HepG2 (cell line): ENCODE measurements around the gene NOL4L. TPM values are rescaled to one million over a fixed set of nuclear protein-coding genes. Genes with fewer than 3 reads are reported as not detected.

Experiments used
- FOSL1 ChIP-seq: sonication (generic); formaldehyde crosslinking; IDR thresholded peaks from 2 replicates; pipeline ENCODE4 v1.9.0; 2021; ENCODE audit warnings: missing genetic modification reagents, borderline replicate concordance
- HNF1A ChIP-seq, 2 experiments: sonication (generic) in 1 of 2; formaldehyde crosslinking in 1 of 2; IDR thresholded peaks; 2 replicates each; pipeline versions ENCODE4 v1.4.0 to v1.6.1; 2016 to 2020; ENCODE audit warnings: borderline replicate concordance in 1 of 2, low read depth in 1 of 2, mild to moderate bottlenecking in 1 of 2, missing genetic modification reagents in 1 of 2
- NR2F6 ChIP-seq, 2 experiments: IDR thresholded peaks; 2 replicates each; pipeline ENCODE4 v1.6.1; 2016; ENCODE audit warnings: antibody characterized with exemption in 1 of 2, mild to moderate bottlenecking in 1 of 2
- SCMH1 ChIP-seq: sonication (generic); formaldehyde crosslinking; IDR thresholded peaks from 2 replicates; pipeline ENCODE4 v1.9.0; 2021; ENCODE audit warnings: missing genetic modification reagents, mild to moderate bottlenecking, borderline replicate concordance
- TBP ChIP-seq: sonication (generic); formaldehyde crosslinking; IDR thresholded peaks from 2 replicates; pipeline ENCODE4 v1.5.0; 2020; ENCODE audit warnings: missing genetic modification reagents
- ZNF138 ChIP-seq: sonication (generic); formaldehyde crosslinking; IDR thresholded peaks from 2 replicates; pipeline ENCODE4 v1.5.0; 2020; ENCODE audit warnings: mild to moderate bottlenecking, low read depth, missing genetic modification reagents
- ZNF547 ChIP-seq: sonication (generic); formaldehyde crosslinking; IDR thresholded peaks from 2 replicates; pipeline ENCODE4 v1.5.1; 2020; ENCODE audit warnings: mild to moderate bottlenecking, missing genetic modification reagents
- ZNF589 ChIP-seq: sonication (generic); formaldehyde crosslinking; conservative IDR thresholded peaks from 2 replicates; pipeline ENCODE4 v1.8.0; 2022; ENCODE audit warnings: mild to moderate bottlenecking, moderate library complexity, missing genetic modification reagents
- ZNF749 ChIP-seq: sonication (generic); formaldehyde crosslinking; IDR thresholded peaks from 2 replicates; pipeline ENCODE4 v1.8.0; 2022; ENCODE audit warnings: mild to moderate bottlenecking, missing genetic modification reagents, moderate library complexity, borderline replicate concordance
- ZNF879 ChIP-seq: sonication (generic); formaldehyde crosslinking; IDR thresholded peaks from 2 replicates; pipeline ENCODE4 v1.8.1; 2023; ENCODE audit warnings: missing genetic modification reagents
- polyA plus RNA-seq, 8 experiments: library from polyadenylated mRNA; depleted of rRNA in 3 of 8; stranded (reverse) in 7 of 8; unstranded in 1 of 8; fragments of >200 nt; fragmentation: Illumina TruSeq in 4 of 8; extraction: Trizol in 4 of 8; gene quantifications; 2 replicates each; pipeline versions ENCODE4 v1.2.1 to v1.2.3, GENCODE V29; 2011 to 2016; ENCODE audit warnings: low read depth in 4 of 8, missing spikeins in 1 of 8, mixed read lengths in 1 of 8; ENCODE audit not compliant: insufficient read depth in 1 of 8
- total RNA-seq, 5 experiments: library from RNA; depleted of rRNA; stranded (reverse); fragments of >200 nt; fragmentation: Illumina TruSeq; extraction: Trizol; gene quantifications; 2 replicates each; pipeline ENCODE4 v1.2.3, GENCODE V29; 2016; ENCODE audit warnings: low read depth in 1 of 5
- TF ChIP-seq, protein P1 (sequence below): sonication (generic); formaldehyde crosslinking; IDR thresholded peaks from 2 replicates; pipeline ENCODE4 v1.4.0; 2020; ENCODE audit warnings: mild to moderate bottlenecking, missing genetic modification reagents
- TF ChIP-seq, protein P2 (sequence below): sonication (generic); formaldehyde crosslinking; IDR thresholded peaks from 2 replicates; pipeline ENCODE4 v1.4.0; 2020; ENCODE audit warnings: missing genetic modification reagents

NOL4L gene
- total and polyA plus RNA-seq, 2 of the 13 experiments (the other 11 are each of a cell fraction or from before 2014, with no cell fraction given), result 16.6 to 35.4 TPM

DNA sequence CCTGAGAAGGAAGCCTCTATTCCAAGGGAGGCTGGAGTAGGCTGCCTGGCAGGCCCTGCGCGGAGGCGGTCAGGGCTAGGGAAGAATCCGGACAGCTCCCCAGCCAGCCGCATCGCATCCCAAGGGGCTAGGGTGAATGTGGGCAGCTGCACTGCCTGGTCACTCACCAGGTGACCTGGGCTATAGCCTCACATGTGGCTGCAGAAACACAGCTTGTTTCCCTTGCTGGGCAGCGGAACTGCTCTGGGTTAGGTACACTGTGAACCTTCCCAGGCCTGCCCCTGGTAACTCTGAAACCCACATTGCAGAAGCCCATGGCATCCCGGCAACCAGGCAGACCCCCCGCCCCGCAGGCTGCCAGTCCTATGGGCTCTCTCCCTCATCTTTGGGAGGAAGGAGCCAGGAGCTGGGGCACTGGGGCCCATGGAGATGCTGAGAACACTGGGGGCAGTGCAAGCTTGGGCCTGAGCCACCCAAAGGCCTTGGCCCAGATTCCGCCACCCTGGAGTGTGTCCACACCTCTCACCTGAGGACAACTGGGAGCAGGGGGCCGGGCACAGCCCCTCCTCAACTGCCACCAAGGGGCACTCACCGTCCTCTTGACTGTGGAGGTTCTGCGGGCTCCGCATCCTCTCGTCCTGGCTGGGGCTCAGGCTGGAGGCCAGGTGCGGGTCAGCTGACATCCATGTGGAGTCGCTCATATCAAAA, 111.0 kb downstream of the NOL4L start (continued):
- TF ChIP-seq FOSL1, result no peak
- TF ChIP-seq, protein P1, sequence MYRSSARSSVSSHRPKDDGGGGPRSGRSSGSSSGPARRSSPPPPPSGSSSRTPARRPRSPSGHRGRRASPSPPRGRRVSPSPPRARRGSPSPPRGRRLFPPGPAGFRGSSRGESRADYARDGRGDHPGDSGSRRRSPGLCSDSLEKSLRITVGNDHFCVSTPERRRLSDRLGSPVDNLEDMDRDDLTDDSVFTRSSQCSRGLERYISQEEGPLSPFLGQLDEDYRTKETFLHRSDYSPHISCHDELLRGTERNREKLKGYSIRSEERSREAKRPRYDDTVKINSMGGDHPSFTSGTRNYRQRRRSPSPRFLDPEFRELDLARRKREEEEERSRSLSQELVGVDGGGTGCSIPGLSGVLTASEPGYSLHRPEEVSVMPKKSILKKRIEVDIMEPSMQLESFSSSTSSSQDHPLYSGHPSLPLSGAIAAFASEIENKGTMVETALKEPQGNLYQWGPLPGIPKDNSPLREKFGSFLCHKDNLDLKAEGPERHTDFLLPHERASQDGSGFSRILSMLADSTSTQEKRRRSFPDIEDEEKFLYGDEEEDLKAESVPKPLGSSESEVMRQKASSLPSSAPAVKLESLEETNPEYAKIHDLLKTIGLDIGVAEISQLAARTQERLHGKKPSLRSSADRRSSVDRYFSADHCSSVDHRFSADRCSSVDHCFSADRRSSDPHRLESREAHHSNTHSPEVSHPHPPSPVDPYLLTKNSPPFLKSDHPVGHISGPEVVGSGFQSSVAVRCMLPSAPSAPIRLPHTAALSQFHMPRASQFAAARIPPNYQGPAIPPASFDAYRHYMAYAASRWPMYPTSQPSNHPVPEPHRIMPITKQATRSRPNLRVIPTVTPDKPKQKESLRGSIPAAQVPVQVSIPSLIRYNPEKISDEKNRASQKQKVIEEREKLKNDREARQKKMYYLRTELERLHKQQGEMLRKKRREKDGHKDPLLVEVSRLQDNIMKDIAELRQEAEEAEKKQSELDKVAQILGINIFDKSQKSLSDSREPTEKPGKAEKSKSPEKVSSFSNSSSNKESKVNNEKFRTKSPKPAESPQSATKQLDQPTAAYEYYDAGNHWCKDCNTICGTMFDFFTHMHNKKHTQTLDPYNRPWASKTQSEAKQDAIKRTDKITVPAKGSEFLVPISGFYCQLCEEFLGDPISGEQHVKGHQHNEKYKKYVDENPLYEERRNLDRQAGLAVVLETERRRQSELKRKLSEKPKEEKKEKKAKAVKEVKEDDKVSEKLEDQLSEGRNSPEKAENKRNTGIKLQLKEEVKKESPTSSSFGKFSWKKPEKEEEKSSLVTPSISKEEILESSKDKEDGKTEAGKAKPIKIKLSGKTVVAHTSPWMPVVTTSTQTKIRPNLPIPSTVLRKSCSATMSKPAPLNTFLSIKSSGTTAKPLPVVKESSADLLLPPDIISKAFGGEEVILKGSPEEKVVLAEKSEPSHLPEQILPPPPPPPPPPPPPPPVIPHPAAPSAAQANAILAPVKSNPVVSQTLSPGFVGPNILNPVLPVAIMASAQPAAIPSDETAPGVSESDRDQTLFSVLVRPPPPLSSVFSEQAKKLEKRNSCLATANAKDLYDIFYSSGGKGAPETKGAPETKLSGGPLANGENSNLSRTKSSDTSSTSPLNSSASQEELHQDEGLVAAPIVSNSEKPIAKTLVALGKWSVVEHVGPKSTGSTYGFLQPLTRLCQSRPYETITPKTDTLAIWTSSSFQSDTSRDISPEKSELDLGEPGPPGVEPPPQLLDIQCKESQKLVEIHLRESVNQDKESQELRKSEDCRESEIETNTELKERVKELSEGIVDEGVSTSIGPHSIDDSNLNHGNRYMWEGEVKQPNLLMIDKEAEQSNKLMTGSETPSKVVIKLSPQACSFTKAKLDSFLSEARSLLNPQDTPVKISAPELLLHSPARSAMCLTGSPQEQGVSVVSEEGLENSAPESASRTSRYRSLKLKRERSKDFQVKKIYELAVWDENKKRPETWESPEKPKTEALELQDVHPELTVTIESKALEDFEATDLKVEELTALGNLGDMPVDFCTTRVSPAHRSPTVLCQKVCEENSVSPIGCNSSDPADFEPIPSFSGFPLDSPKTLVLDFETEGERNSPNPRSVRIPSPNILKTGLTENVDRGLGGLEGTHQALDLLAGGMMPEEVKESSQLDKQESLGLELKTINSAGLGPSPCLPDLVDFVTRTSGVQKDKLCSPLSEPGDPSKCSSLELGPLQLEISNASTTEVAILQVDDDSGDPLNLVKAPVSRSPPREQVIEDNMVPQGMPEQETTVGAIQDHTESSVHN (CRISPR knock-in tag), result no peak
- peak; percentile 89; the same call in 1 of the 2 replicates for TF ChIP-seq ZNF749 (CRISPR knock-in tag)
- TF ChIP-seq HNF1A (IDR thresholded peaks at IDR 0.05; ENCODE audit: low read depth), result no peak
- no peak for TF ChIP-seq HNF1A (CRISPR knock-in tag; IDR thresholded peaks at IDR 0.05; ENCODE audit: borderline replicate concordance)
- no peak for TF ChIP-seq SCMH1
- TF ChIP-seq ZNF879 (CRISPR knock-in tag), result peak; percentile 53; the same call in 1 of the 2 replicates
- TF ChIP-seq ZNF589 (CRISPR knock-in tag), result no peak
- no peak for TF ChIP-seq NR2F6 (IDR thresholded peaks at IDR 0.05)
- no peak for TF ChIP-seq NR2F6 (CRISPR knock-in tag; IDR thresholded peaks at IDR 0.05)
- no peak for TF ChIP-seq TBP (CRISPR knock-in tag)
- no peak for TF ChIP-seq ZNF547
- TF ChIP-seq, protein P2, sequence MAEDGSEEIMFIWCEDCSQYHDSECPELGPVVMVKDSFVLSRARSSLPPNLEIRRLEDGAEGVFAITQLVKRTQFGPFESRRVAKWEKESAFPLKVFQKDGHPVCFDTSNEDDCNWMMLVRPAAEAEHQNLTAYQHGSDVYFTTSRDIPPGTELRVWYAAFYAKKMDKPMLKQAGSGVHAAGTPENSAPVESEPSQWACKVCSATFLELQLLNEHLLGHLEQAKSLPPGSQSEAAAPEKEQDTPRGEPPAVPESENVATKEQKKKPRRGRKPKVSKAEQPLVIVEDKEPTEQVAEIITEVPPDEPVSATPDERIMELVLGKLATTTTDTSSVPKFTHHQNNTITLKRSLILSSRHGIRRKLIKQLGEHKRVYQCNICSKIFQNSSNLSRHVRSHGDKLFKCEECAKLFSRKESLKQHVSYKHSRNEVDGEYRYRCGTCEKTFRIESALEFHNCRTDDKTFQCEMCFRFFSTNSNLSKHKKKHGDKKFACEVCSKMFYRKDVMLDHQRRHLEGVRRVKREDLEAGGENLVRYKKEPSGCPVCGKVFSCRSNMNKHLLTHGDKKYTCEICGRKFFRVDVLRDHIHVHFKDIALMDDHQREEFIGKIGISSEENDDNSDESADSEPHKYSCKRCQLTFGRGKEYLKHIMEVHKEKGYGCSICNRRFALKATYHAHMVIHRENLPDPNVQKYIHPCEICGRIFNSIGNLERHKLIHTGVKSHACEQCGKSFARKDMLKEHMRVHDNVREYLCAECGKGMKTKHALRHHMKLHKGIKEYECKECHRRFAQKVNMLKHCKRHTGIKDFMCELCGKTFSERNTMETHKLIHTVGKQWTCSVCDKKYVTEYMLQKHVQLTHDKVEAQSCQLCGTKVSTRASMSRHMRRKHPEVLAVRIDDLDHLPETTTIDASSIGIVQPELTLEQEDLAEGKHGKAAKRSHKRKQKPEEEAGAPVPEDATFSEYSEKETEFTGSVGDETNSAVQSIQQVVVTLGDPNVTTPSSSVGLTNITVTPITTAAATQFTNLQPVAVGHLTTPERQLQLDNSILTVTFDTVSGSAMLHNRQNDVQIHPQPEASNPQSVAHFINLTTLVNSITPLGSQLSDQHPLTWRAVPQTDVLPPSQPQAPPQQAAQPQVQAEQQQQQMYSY (CRISPR knock-in tag), result no peak
- TF ChIP-seq ZNF138 (CRISPR knock-in tag), result peak; percentile 46; the same call in 1 of the 2 replicates
